DOHH2 (cell line): ENCODE results near the gene ZNF670.

ENCODE experiments used
- H3F3A ChIP-seq: fragments of 200-600 bp; sonication (generic), shearing (Covaris generic); 2 replicates; pipeline ENCODE4 v1.6.0; 2016; ENCODE audit warnings: antibody characterized with exemption, mild to moderate bottlenecking; ENCODE audit not compliant: control insufficient read depth, insufficient read depth
- H3K27ac ChIP-seq: fragments of 200-600 bp; sonication (generic); 2 replicates; pipeline ENCODE4 v1.5.1; 2014; ENCODE audit warnings: low read depth, mild to moderate bottlenecking, low read length, moderate library complexity
- H3K27me3 ChIP-seq: fragments of 200-600 bp; sonication (generic); 2 replicates; pipeline ENCODE4 v1.6.1; 2014; ENCODE audit warnings: mild to moderate bottlenecking, low read length, mixed read lengths; ENCODE audit not compliant: control insufficient read depth
- H3K36me3 ChIP-seq: fragments of 200-600 bp; sonication (generic); 2 replicates; pipeline ENCODE4 v1.6.1; 2014; ENCODE audit warnings: mild to moderate bottlenecking, low read length, moderate library complexity, mixed read lengths; ENCODE audit not compliant: control insufficient read depth
- H3K4me1 ChIP-seq: fragments of 200-600 bp; sonication (generic); 2 replicates; pipeline ENCODE4 v1.6.1; 2014; ENCODE audit warnings: mild to moderate bottlenecking, low read length, mixed read lengths; ENCODE audit not compliant: control insufficient read depth
- H3K4me2 ChIP-seq: fragments of 200-600 bp; sonication (generic); 2 replicates; pipeline ENCODE4 v1.6.0; 2014; ENCODE audit warnings: mild to moderate bottlenecking, low read length, moderate library complexity
- H3K4me3 ChIP-seq: fragments of 200-600 bp; sonication (generic); 2 replicates; pipeline ENCODE4 v1.5.1; 2014; ENCODE audit warnings: mild to moderate bottlenecking, low read length, mixed read lengths
- H3K79me2 ChIP-seq: fragments of 200-600 bp; sonication (generic); 2 replicates; pipeline ENCODE4 v1.6.1; 2014; ENCODE audit warnings: mild to moderate bottlenecking, low read length, mixed read lengths; ENCODE audit not compliant: control insufficient read depth
- H3K9me2 ChIP-seq: fragments of 200-600 bp; sonication (generic); replicated peaks from 2 replicates; pipeline ENCODE4 v1.6.1; 2014; ENCODE audit warnings: mild to moderate bottlenecking, low read length, mixed read lengths; ENCODE audit not compliant: control insufficient read depth
- H3K9me3 ChIP-seq: fragments of 200-600 bp; sonication (generic); 2 replicates; pipeline ENCODE4 v1.6.1; 2014; ENCODE audit warnings: antibody characterized with exemption, low read length, mixed read lengths; ENCODE audit not compliant: control insufficient read depth, insufficient read depth
- H4K20me1 ChIP-seq: fragments of 200-600 bp; sonication (generic); 2 replicates; pipeline ENCODE4 v1.6.0; 2014; ENCODE audit warnings: low read depth, mild to moderate bottlenecking, antibody characterized with exemption, low read length, moderate library complexity; ENCODE audit not compliant: control insufficient read depth, insufficient read depth
- EZH2phosphoT487 ChIP-seq: fragments of 200-600 bp; sonication (generic); IDR thresholded peaks from 2 replicates; pipeline ENCODE4 v1.6.1; 2017; ENCODE audit warnings: borderline replicate concordance, mild to moderate bottlenecking, antibody characterized with exemption, low read length, moderate library complexity, mixed read lengths
- TF ChIP-seq, protein P1 (sequence below): fragments of 200-600 bp; sonication (generic); IDR thresholded peaks from one replicate; pipeline ENCODE4 v1.5.1; 2014; ENCODE audit warnings: antibody characterized with exemption, mild to moderate bottlenecking, low read depth, low read length; ENCODE audit not compliant: poor library complexity, severe bottlenecking

ZNF670 gene

DNA sequence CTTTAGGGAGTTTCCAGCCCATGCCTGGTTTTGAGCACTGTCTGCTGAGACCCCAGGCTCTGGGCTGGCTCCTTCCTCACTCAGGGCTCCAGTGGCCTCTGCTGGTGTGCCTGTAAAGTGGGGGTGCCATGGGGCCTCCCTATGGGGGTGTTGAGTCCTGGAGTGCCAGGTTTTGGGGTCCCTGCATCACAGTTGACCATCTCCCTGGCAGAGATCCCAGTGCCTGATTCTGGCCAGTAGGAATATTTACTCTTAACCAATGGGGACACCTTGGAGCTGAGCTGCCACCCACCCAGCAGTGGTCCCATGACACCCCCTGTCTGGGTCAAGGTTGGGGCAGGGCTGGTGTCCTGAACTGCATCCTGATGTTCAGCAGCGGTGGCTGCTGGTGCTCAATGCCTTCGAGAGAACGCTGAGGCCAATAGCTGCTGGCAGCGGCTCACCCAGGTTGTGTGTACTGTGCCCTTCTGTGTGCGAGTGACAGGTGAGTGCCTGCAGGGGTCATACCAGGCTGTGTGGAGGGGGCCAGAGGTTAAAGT lies 35.2 kb upstream of the ZNF670 start:
- Histone ChIP-seq H3K9me2 (no peaks in the 10 kb centered on the region), H3F3A (no peaks in the 10 kb centered on the region), H3K4me3 (no peak overlapping the region), H3K4me1 (no peaks in the 10 kb centered on the region), H3K9me3 (peaks cover 3% of the 10 kb centered on the region; the same call in 1 of the 2 replicates), H3K79me2 (no peaks in the 10 kb centered on the region), H3K36me3 (no peaks in the 10 kb centered on the region), H3K27ac (no peak overlapping the region), H3K27me3 (no peaks in the 10 kb centered on the region), H4K20me1 (no peaks in the 10 kb centered on the region), H3K4me2 (no peak overlapping the region)
- TF ChIP-seq, protein P1, sequence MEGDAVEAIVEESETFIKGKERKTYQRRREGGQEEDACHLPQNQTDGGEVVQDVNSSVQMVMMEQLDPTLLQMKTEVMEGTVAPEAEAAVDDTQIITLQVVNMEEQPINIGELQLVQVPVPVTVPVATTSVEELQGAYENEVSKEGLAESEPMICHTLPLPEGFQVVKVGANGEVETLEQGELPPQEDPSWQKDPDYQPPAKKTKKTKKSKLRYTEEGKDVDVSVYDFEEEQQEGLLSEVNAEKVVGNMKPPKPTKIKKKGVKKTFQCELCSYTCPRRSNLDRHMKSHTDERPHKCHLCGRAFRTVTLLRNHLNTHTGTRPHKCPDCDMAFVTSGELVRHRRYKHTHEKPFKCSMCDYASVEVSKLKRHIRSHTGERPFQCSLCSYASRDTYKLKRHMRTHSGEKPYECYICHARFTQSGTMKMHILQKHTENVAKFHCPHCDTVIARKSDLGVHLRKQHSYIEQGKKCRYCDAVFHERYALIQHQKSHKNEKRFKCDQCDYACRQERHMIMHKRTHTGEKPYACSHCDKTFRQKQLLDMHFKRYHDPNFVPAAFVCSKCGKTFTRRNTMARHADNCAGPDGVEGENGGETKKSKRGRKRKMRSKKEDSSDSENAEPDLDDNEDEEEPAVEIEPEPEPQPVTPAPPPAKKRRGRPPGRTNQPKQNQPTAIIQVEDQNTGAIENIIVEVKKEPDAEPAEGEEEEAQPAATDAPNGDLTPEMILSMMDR, result no peak
- no peak for TF ChIP-seq EZH2phosphoT487

DNA sequence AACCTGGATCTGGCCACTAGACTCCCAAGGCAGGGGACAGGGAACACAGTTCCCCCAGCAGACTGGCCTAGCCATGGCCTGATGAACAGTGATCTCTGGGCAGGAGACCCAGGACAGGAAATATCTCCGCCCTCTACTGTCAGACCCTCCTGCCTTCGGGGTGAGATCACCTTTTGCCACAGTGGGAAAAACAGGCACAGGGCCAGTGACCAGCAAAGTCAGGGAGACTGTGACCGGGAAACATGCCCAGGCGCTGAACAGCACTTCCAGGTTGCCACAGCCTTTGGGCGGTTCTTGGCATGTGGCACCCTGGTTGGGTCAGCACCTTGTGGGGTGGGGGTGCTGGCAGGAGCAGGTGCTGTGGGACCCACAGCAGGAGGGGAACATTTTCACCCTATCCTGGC lies 34.5 kb upstream of the ZNF670 start:
- no peaks in the 10 kb centered on the region for H4K20me1 ChIP-seq
- no peaks in the 10 kb centered on the region for H3K79me2 ChIP-seq
- H3K9me2 ChIP-seq, result no peaks in the 10 kb centered on the region
- no peaks in the 10 kb centered on the region for H3K4me1 ChIP-seq
- no peak overlapping the region for H3K4me2 ChIP-seq
- no peak for TF ChIP-seq EZH2phosphoT487
- TF ChIP-seq, protein P1, result no peak
- H3K27ac ChIP-seq, result no peak overlapping the region
- no peaks in the 10 kb centered on the region for H3F3A ChIP-seq
- no peaks in the 10 kb centered on the region for H3K27me3 ChIP-seq
- no peaks in the 10 kb centered on the region for H3K36me3 ChIP-seq
- peaks cover 3% of the 10 kb centered on the region; the same call in 1 of the 2 replicates for H3K9me3 ChIP-seq
- no peak overlapping the region for H3K4me3 ChIP-seq

DNA sequence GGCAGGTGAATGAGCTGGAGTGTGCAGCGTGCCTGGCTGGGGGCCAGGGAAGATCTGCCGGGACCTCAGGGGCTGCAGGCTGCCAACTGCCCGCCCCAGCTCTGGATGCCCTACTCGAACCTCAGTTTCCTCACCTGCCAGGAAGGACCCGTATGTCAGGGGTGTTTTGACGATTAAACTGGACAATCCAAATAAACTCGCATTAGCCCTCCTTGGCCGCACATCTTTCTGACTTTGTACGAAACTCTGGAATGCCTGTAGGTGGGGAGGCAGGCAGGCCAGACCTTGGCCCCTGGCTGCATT lies 33.8 kb upstream of the ZNF670 start:
- H3K4me1 ChIP-seq, result no peaks in the 10 kb centered on the region
- no peaks in the 10 kb centered on the region for H3F3A ChIP-seq
- no peaks in the 10 kb centered on the region for H3K79me2 ChIP-seq
- TF ChIP-seq EZH2phosphoT487, result no peak
- TF ChIP-seq, protein P1, result no peak
- peaks cover 3% of the 10 kb centered on the region; the same call in 1 of the 2 replicates for H3K9me3 ChIP-seq
- H3K4me3 ChIP-seq, result no peak overlapping the region
- no peaks in the 10 kb centered on the region for H3K9me2 ChIP-seq
- no peaks in the 10 kb centered on the region for H3K36me3 ChIP-seq
- H3K27ac ChIP-seq, result no peak overlapping the region
- H3K4me2 ChIP-seq, result no peak overlapping the region
- H3K27me3 ChIP-seq, result no peaks in the 10 kb centered on the region
- no peaks in the 10 kb centered on the region for H4K20me1 ChIP-seq
